HEK293 (cell line): Measurements from ENCODE around the gene CACHD1.

Source experiments
- ATF2 ChIP-seq: fragments of 450-650 bp; formaldehyde crosslinking; IDR thresholded peaks from 2 replicates; pipeline ENCODE4 v1.5.1; 2016; ENCODE audit warnings: missing biosample characterization, missing genetic modification characterization, low read depth
- BCL11B ChIP-seq: fragments of 450-650 bp; formaldehyde crosslinking; IDR thresholded peaks from 2 replicates; pipeline ENCODE4 v1.5.1; 2016; ENCODE audit warnings: low read depth, missing biosample characterization, missing genetic modification characterization
- FEZF1 ChIP-seq: fragments of 450-650 bp; formaldehyde crosslinking; IDR thresholded peaks from 2 replicates; pipeline ENCODE4 v1.5.1; 2016; ENCODE audit warnings: missing biosample characterization, missing genetic modification characterization
- HOXD13 ChIP-seq: sonication (generic); formaldehyde crosslinking; IDR thresholded peaks from 2 replicates; pipeline ENCODE4 v1.8.0; 2022; ENCODE audit warnings: missing genetic modification reagents, borderline replicate concordance
- KLF1 ChIP-seq: fragments of 450-650 bp; formaldehyde crosslinking; IDR thresholded peaks from 2 replicates; pipeline ENCODE4 v1.5.1; 2016; ENCODE audit warnings: missing biosample characterization, missing genetic modification characterization
- KLF7 ChIP-seq: fragments of 450-650 bp; formaldehyde crosslinking; IDR thresholded peaks from 2 replicates; pipeline ENCODE4 v1.5.1; 2016; ENCODE audit warnings: missing biosample characterization, missing genetic modification characterization, borderline replicate concordance
- KLF8 ChIP-seq: fragments of 450-650 bp; formaldehyde crosslinking; IDR thresholded peaks from 2 replicates; pipeline ENCODE4 v1.5.1; 2016; ENCODE audit warnings: missing biosample characterization, missing genetic modification characterization
- PRDM10 ChIP-seq: fragments of 450-650 bp; formaldehyde crosslinking; IDR thresholded peaks from 2 replicates; pipeline ENCODE4 v1.5.1; 2016; ENCODE audit warnings: missing biosample characterization, missing genetic modification characterization
- SCRT1 ChIP-seq: fragments of 450-650 bp; formaldehyde crosslinking; IDR thresholded peaks from 2 replicates; pipeline ENCODE4 v1.5.1; 2016; ENCODE audit warnings: missing biosample characterization, missing genetic modification characterization, borderline replicate concordance
- SP3 ChIP-seq: fragments of 450-650 bp; formaldehyde crosslinking; IDR thresholded peaks from 2 replicates; pipeline ENCODE4 v1.5.1; 2016; ENCODE audit warnings: missing biosample characterization, missing genetic modification characterization
- SP7 ChIP-seq: fragments of 450-650 bp; formaldehyde crosslinking; IDR thresholded peaks from 2 replicates; pipeline ENCODE4 v1.5.1; 2016; ENCODE audit warnings: missing biosample characterization, missing genetic modification characterization
- TCF7L2 ChIP-seq: IDR thresholded peaks from 2 replicates; pipeline ENCODE4 v1.6.1; 2011; ENCODE audit warnings: low read depth, mild to moderate bottlenecking, inconsistent platforms, low read length, moderate library complexity, borderline replicate concordance
- TRIM28 ChIP-seq: IDR thresholded peaks from 2 replicates; pipeline ENCODE4 v1.6.1; 2011; ENCODE audit warnings: low read length, control low read depth, borderline replicate concordance
- ZBTB17 ChIP-seq: fragments of 450-650 bp; formaldehyde crosslinking; IDR thresholded peaks from 2 replicates; pipeline ENCODE4 v1.5.1; 2016; ENCODE audit warnings: missing biosample characterization, missing genetic modification characterization
- ZNF114 ChIP-seq: fragments of 450-650 bp; formaldehyde crosslinking; IDR thresholded peaks from 2 replicates; pipeline ENCODE4 v1.5.0; 2017; ENCODE audit warnings: missing biosample characterization, missing genetic modification characterization
- ZNF140 ChIP-seq: fragments of 450-650 bp; formaldehyde crosslinking; IDR thresholded peaks from 2 replicates; pipeline ENCODE4 v1.5.1; 2016; ENCODE audit warnings: missing biosample characterization, missing genetic modification characterization
- ZNF155 ChIP-seq: fragments of 450-650 bp; formaldehyde crosslinking; IDR thresholded peaks from 2 replicates; pipeline ENCODE4 v1.5.1; 2016; ENCODE audit warnings: missing biosample characterization, missing genetic modification characterization
- ZNF169 ChIP-seq: fragments of 450-650 bp; formaldehyde crosslinking; IDR thresholded peaks from 2 replicates; pipeline ENCODE4 v1.5.1; 2016; ENCODE audit warnings: missing biosample characterization, missing genetic modification characterization
- ZNF202 ChIP-seq: fragments of 450-650 bp; formaldehyde crosslinking; IDR thresholded peaks from 2 replicates; pipeline ENCODE4 v1.5.1; 2016; ENCODE audit warnings: missing biosample characterization, missing genetic modification characterization, borderline replicate concordance
- ZNF311 ChIP-seq: fragments of 450-650 bp; formaldehyde crosslinking; IDR thresholded peaks from 2 replicates; pipeline ENCODE4 v1.5.1; 2017; ENCODE audit warnings: missing biosample characterization, missing genetic modification characterization, borderline replicate concordance
- ZNF366 ChIP-seq: fragments of 450-650 bp; formaldehyde crosslinking; conservative IDR thresholded peaks from 2 replicates; pipeline ENCODE4 v1.5.1; 2016; ENCODE audit warnings: missing biosample characterization, missing genetic modification characterization
- ZNF416 ChIP-seq: fragments of 450-650 bp; formaldehyde crosslinking; IDR thresholded peaks from 2 replicates; pipeline ENCODE4 v1.5.1; 2016; ENCODE audit warnings: missing biosample characterization, missing genetic modification characterization
- ZNF544 ChIP-seq: fragments of 450-650 bp; formaldehyde crosslinking; IDR thresholded peaks from 2 replicates; pipeline ENCODE4 v1.5.0; 2017; ENCODE audit warnings: missing biosample characterization, missing genetic modification characterization
- ZNF561 ChIP-seq: fragments of 450-650 bp; IDR thresholded peaks from 2 replicates; pipeline ENCODE4 v1.5.1; 2018; ENCODE audit warnings: missing biosample characterization, missing genetic modification characterization, borderline replicate concordance
- ZNF580 ChIP-seq: fragments of 450-650 bp; formaldehyde crosslinking; IDR thresholded peaks from 2 replicates; pipeline ENCODE4 v1.5.1; 2016; ENCODE audit warnings: missing biosample characterization, missing genetic modification characterization
- ZNF596 ChIP-seq: fragments of 450-650 bp; IDR thresholded peaks from 2 replicates; pipeline ENCODE4 v1.5.0; 2018; ENCODE audit warnings: missing biosample characterization, mild to moderate bottlenecking, missing genetic modification characterization, moderate library complexity
- ZNF600 ChIP-seq: fragments of 450-650 bp; formaldehyde crosslinking; IDR thresholded peaks from 2 replicates; pipeline ENCODE4 v1.5.1; 2016; ENCODE audit warnings: missing biosample characterization, missing genetic modification characterization
- ZNF626 ChIP-seq: fragments of 450-650 bp; sonication (Bioruptor Pico); formaldehyde crosslinking; IDR thresholded peaks from 2 replicates; pipeline ENCODE4 v1.5.1; 2018; ENCODE audit warnings: missing biosample characterization, missing genetic modification characterization, inconsistent platforms
- ZNF664 ChIP-seq: fragments of 450-650 bp; formaldehyde crosslinking; IDR thresholded peaks from 2 replicates; pipeline ENCODE4 v1.5.1; 2016; ENCODE audit warnings: missing biosample characterization, missing genetic modification characterization
- ZNF791 ChIP-seq: fragments of 450-650 bp; formaldehyde crosslinking; IDR thresholded peaks from 2 replicates; pipeline ENCODE4 v1.5.1; 2016; ENCODE audit warnings: missing biosample characterization, missing genetic modification characterization
- ZSCAN16 ChIP-seq: fragments of 450-650 bp; formaldehyde crosslinking; IDR thresholded peaks from 2 replicates; pipeline ENCODE4 v1.5.1; 2016; ENCODE audit warnings: missing biosample characterization, missing genetic modification characterization
- ZSCAN18 ChIP-seq: fragments of 450-650 bp; formaldehyde crosslinking; IDR thresholded peaks from 2 replicates; pipeline ENCODE4 v1.5.1; 2016; ENCODE audit warnings: missing biosample characterization, missing genetic modification characterization
- ZXDB ChIP-seq: fragments of 450-650 bp; formaldehyde crosslinking; IDR thresholded peaks from 2 replicates; pipeline ENCODE4 v1.5.1; 2016; ENCODE audit warnings: missing biosample characterization, missing genetic modification characterization
- TF ChIP-seq, protein P1 (sequence below): fragments of 450-650 bp; formaldehyde crosslinking; IDR thresholded peaks from 2 replicates; pipeline ENCODE4 v1.5.1; 2016; ENCODE audit warnings: missing biosample characterization, missing genetic modification characterization

CACHD1 gene

DNA sequence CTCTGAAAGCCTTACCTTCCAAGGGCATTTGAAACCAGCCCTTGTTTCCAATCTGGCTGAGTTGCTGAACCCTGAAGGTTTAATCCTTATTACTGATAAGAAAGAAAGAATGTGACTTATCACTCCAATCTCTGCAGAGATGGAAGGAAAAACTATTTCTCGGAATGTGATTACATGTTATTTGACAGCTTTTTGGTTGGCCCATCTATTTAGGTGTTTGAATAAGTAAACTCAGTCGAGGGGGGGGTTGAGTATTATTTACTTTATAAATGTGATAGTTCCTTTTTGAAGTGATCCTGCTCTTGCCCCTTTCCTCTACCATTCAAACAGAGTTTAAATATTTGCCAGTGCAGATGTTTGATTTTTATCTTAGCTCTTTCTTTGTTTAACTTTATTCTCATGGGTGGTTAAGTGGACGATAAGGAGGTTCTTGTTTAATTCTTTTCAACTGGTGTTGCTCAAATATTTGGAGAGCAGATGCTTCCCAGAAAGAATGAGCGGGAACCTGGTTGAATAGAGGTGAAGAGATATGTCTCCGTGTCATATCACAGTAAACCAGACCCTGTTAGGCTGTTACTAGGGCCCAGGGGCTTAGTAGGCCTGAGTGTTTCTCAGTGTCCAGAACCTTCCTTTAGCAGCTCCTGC is 126.1 kb downstream of the CACHD1 start (continued):
- TF ChIP-seq TCF7L2 (peak; percentile 91), ZNF626 (tag by site-specific recombination) (no peak), SP3 (tag by site-specific recombination) (no peak), BCL11B (tag by site-specific recombination) (0 out of 2 replicates have a peak, but pooled peaks have one; percentile 34), ZNF202 (tag by site-specific recombination) (no peak), ZSCAN16 (tag by site-specific recombination) (no peak), TRIM28 (no peak), ZSCAN18 (tag by site-specific recombination) (no peak), ZNF664 (tag by site-specific recombination) (no peak), SP7 (tag by site-specific recombination) (peak; percentile 55; the same call in 1 of the 2 replicates), ZNF416 (tag by site-specific recombination) (no peak), SCRT1 (tag by site-specific recombination) (no peak), ZNF600 (tag by site-specific recombination) (0 out of 2 replicates have a peak, but pooled peaks have one; percentile 14), ZNF366 (tag by site-specific recombination) (no peak), KLF7 (tag by site-specific recombination) (0 out of 2 replicates have a peak, but pooled peaks have one; percentile 20), HOXD13 (CRISPR knock-in tag) (no peak), ATF2 (no peak), ZNF544 (tag by site-specific recombination) (no peak), ZNF580 (tag by site-specific recombination) (0 out of 2 replicates have a peak, but pooled peaks have one; percentile 31), ZNF114 (no peak), ZNF561 (tag by site-specific recombination) (no peak), FEZF1 (tag by site-specific recombination) (peak; percentile 83), ZNF311 (no peak), ZNF140 (tag by site-specific recombination) (no peak), PRDM10 (tag by site-specific recombination) (peak; percentile 55), KLF8 (0 out of 2 replicates have a peak, but pooled peaks have one; percentile 14), ZNF596 (tag by site-specific recombination) (0 out of 2 replicates have a peak, but pooled peaks have one; percentile 34), ZXDB (tag by site-specific recombination) (peak; percentile 88), ZNF155 (tag by site-specific recombination) (no peak), ZNF791 (no peak), ZNF169 (tag by site-specific recombination) (no peak), KLF1 (no peak), ZBTB17 (tag by site-specific recombination) (no peak)
- TF ChIP-seq, protein P1, sequence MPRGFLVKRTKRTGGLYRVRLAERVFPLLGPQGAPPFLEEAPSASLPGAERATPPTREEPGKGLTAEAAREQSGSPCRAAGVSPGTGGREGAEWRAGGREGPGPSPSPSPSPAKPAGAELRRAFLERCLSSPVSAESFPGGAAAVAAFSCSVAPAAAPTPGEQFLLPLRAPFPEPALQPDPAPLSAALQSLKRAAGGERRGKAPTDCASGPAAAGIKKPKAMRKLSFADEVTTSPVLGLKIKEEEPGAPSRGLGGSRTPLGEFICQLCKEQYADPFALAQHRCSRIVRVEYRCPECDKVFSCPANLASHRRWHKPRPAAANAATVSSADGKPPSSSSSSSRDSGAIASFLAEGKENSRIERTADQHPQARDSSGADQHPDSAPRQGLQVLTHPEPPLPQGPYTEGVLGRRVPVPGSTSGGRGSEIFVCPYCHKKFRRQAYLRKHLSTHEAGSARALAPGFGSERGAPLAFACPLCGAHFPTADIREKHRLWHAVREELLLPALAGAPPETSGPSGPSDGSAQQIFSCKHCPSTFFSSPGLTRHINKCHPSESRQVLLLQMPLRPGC (tag by site-specific recombination), result no peak
